HG02623 (cell line): ENCODE measurements around the gene GPC3.

Experiments
- ATAC-seq: cut with Tn5 transposase; IDR thresholded peaks from one replicate; pipeline ENCODE4 v1.9.1; 2021; ENCODE audit warnings: moderate library complexity; ENCODE audit not compliant: unreplicated experiment

The GPC3 gene

GRCh38 chrX:133709501-133709900 lies 275.9 kb downstream of the GPC3 start:
- ATAC-seq, result no peak

DNA sequence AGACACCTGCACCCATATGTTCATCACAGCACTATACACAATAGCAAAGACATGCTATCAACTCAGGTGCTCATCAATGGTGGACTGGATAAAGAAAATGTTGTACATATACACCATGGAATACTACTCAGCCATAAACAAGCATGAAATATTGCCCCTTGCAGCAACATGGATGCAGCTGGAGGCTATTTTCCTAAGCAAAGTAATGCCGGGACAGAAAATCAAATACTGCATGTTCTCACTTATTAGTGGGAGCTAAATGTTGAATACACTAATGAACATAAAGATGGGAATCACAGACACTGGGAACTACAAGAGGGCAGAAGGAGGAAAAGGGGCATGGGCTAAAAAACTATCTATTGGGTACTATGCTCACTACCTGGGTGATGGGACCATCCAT lies 278.5 kb downstream of the GPC3 start:
- ATAC-seq, result no peak

- ATAC-seq, result no peak
Observed at GRCh38 chrX:133702230-133702629, 283.2 kb downstream of the GPC3 start.

GRCh38 chrX:133699023-133699728 lies 286.2 kb downstream of the GPC3 start:
- no peak for ATAC-seq

DNA sequence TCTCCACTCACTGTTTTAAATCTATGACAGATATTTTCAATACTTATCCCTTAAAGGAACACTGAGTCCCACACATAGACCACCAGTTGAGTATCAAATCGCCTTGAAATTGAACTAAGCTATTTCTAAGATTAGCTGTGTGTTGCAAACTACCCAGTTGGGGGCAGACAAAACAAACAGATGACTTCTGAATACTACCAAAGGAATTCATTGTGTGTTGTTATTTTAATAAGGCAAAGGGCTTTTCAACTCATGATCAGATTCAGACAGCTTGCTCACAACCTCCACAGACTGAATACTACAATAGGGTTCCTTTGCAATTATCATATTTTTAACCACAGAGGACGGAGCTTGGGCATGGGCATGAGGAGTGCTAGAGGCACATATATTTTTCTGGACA lies 287.1 kb downstream of the GPC3 start:
- ATAC-seq, result no peak

DNA sequence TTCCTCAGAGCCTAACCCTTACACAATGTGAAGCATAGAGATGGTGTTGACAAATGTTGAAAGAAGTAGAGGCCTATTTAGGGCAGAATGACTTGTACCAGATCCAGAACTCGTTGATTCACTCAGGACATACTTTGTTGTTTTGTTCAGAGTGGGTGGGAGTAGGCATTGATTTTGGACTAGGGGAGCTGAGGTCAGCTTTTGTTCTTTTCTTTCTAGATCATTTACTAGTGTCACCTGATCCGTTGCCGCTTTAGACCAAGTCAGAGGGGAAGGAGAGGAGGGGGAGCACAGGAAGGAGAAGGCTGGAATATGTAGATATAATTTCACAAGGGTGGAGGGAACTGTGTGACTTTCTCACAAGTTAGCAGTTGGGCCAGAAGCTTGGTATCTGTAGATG lies 287.7 kb downstream of the GPC3 start:
- no peak for ATAC-seq

- ATAC-seq, result no peak
Observed at GRCh38 chrX:133689997-133690599, 295.3 kb downstream of the GPC3 start.

DNA sequence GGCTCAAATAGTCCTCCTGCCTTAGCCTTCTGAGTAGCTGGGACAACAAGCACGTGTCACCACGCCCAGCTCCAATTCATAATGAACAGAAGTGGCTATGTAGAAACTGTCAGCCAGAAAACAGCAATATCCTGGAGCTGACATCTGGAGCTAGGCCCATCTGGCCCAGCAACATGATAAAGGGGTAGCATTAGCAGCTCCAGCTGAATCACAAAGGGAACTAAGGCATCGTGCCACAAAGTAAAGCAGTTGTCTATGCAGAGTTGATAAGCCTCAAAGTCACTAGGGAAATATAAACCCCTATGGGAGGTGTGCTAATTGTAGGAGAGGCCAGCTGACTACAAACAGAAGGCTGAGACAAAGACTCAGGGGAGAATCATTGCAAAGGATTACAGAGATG lies 299.6 kb downstream of the GPC3 start:
- no peak for ATAC-seq

DNA sequence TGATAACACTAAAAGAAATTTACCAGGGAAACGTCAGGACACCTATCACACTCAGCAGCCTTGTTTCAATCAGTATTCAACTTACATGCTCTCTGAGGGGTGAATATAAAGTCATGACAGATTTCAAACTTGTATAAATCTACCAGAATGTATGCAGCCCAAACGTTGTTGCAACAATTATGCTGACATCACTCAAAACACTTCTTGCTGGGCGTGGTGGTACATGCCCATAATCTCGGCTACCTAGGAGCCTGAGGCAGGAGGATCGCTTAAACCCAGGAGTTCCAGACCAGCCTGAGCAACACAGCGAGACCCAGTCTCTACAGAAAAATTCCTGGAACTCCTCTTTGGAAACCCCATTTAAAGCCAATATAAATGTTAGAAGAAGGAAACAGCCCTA lies 303.5 kb downstream of the GPC3 start:
- ATAC-seq, result no peak

- no peak for ATAC-seq
Observed at GRCh38 chrX:133681421-133681820, 304.0 kb downstream of the GPC3 start.

GRCh38 chrX:133677123-133678063 lies 308.0 kb downstream of the GPC3 start:
- ATAC-seq, result no peak

GRCh38 chrX:133676344-133677122 lies 308.9 kb downstream of the GPC3 start:
- no peak for ATAC-seq

DNA sequence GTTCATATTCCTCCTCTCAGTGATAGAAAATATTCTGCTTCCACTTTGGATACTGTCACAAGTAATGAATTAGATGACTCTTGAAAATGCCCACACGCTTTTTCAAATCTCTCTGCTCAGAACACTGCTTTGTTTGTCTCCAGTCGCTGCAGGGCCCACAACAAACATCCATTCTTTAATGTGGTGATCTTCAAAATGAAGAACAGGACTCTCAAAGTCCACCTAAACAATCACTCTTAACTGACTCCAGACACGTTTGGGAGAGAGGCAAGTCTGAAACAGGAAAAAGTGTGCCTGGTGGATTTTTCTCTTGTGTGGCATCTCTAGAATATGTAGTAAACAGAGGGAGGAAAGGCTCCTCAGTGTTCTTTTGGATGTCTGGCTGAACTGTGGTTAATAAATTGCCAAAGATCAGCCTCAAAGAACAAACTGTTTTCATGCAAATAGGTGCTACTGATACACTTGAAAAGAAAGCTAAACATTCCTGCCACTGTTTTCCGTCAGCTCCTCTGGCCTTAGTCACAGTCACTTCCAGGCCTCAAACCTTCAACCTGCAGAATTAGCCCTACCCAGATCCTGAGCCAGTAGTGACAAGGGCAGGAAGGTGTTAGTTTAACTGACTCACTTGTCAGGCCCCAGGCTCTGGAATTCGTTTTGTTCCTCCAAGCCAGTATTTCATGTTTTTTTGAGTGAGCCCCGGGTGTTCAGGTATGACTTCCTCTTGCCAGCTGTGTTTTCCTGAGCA lies 310.5 kb downstream of the GPC3 start:
- no peak for ATAC-seq

- ATAC-seq, result no peak
Observed at GRCh38 chrX:133670383-133670782, 315.0 kb downstream of the GPC3 start.

- no peak for ATAC-seq
Observed at GRCh38 chrX:133669214-133669613, 316.2 kb downstream of the GPC3 start.

DNA sequence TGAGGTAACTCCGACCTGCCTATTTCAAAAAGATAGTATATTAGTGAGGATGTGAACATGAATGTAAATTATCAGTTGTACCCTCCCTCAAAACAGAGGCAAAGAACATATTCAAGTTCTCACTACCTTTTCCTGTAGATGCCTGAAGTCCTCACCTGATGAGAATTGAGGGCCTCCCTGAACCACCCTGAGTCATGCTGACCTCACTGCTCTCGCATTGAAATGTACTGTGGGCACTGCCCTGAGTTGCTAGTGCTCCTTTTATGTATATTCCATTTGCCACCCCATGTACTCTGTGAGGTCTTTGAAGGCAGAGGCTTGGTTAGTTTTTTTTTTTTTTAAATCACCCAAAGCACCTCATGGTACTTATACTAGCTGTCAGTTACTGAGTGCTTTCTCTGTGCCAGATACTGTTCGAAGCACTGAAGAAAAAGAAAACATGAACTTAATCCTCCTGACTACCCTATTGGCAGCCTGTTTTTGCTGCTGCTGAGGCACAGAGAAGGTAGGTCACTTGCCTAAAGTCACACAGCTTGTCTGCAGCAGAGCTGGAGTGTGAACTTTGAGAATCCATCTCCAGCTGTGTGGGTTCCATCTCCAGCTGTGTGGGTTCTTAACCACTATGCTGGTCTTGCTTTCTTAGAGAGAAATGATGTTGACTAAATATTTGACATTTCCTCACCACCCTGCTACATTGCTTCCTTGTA lies 317.0 kb downstream of the GPC3 start:
- no peak for ATAC-seq

- ATAC-seq, result no peak
Observed at GRCh38 chrX:133666256-133666655, 319.1 kb downstream of the GPC3 start.

DNA sequence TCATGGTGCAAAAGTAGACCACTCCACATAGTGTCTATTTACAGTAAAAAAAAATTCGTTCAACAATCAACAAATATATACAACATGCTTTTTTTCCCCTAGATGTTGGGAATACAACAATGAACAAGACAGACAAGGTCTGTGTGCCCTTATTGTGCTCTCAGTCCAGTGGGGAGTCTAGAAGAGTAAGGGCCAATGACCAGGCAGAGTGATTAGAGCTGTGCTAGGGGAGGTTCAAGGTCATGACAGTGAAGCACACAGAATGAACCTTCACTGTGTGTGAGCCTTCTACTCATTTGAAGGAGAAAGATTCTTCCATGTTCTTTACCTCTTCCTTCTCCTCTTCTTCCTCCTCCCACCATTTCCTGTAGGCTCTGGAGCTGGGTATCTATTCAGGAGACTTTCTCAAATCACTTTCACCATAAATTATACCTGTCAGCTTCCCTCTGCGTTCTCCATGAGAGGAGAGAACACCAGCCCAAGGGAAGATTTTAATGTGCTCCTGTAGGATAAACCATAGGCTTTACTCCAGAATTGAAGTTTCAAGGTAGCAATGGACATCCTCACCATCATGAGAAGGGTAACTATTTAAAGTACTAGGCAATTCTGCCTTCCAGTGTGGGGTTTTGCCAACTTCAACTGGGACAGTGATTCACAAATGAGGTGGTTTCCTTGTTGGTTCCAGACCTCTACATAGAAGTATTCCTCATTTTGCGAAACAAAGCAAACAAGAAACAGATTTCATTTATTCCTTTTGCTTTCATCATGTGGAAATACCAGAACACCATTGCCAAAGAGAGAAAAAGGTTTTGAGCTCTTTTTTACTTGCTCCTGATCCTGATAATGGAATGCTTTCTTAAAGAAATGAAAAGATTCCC lies 323.2 kb downstream of the GPC3 start:
- no peak for ATAC-seq

DNA sequence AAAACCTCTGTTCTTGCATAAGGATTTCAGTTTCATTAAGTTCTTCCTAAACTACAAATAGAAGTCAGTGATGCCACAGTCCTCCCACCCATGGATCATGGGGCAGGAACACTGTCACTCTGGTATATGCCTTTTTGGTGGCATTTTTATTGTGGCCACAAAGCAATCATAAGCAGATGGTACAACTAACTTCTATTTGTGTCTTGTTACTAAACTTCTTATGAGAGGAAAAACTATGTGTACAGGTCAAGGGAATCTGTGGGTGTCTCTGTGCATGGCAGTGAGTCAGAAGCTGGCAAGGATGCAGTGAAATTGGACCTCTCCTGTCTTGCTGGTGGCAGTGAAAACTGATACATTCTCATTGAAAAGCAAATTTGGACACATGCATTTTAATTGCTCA lies 325.1 kb downstream of the GPC3 start:
- ATAC-seq, result no peak
